HL-60 (cell line): Measurements from ENCODE around the gene JMJD7.

ENCODE experiments used
- GABPA ChIP-seq: IDR thresholded peaks from 2 replicates; pipeline ENCODE4 v1.6.1; 2012; ENCODE audit warnings: low read depth
- POLR2AphosphoS5 ChIP-seq: IDR thresholded peaks from 2 replicates; pipeline ENCODE4 v1.6.1; 2012; ENCODE audit warnings: low read depth
- REST ChIP-seq: IDR thresholded peaks from 2 replicates; pipeline ENCODE4 v1.6.1; 2012; ENCODE audit warnings: low read depth; ENCODE audit not compliant: insufficient replicate concordance
- TF ChIP-seq, protein P1 (sequence below): IDR thresholded peaks from one replicate; pipeline ENCODE4 v1.5.1; 2011; ENCODE audit warnings: low read length, control low read depth, inconsistent platforms; ENCODE audit not compliant: insufficient read depth

GRCh38 chr15:41797201-41797944 is 30.5 kb upstream of the JMJD7 start:
- TF ChIP-seq, protein P1, sequence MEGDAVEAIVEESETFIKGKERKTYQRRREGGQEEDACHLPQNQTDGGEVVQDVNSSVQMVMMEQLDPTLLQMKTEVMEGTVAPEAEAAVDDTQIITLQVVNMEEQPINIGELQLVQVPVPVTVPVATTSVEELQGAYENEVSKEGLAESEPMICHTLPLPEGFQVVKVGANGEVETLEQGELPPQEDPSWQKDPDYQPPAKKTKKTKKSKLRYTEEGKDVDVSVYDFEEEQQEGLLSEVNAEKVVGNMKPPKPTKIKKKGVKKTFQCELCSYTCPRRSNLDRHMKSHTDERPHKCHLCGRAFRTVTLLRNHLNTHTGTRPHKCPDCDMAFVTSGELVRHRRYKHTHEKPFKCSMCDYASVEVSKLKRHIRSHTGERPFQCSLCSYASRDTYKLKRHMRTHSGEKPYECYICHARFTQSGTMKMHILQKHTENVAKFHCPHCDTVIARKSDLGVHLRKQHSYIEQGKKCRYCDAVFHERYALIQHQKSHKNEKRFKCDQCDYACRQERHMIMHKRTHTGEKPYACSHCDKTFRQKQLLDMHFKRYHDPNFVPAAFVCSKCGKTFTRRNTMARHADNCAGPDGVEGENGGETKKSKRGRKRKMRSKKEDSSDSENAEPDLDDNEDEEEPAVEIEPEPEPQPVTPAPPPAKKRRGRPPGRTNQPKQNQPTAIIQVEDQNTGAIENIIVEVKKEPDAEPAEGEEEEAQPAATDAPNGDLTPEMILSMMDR: no peak
- TF ChIP-seq POLR2AphosphoS5 (no peak), REST (no peak), GABPA (no peak)
